ENCODE results near the gene MBD1.
"Not testable (repeated sequence)": the region's sequence is repeated elsewhere in the genome, so short reads cannot be mapped to it uniquely, and the experiment has no call there.

DNA sequence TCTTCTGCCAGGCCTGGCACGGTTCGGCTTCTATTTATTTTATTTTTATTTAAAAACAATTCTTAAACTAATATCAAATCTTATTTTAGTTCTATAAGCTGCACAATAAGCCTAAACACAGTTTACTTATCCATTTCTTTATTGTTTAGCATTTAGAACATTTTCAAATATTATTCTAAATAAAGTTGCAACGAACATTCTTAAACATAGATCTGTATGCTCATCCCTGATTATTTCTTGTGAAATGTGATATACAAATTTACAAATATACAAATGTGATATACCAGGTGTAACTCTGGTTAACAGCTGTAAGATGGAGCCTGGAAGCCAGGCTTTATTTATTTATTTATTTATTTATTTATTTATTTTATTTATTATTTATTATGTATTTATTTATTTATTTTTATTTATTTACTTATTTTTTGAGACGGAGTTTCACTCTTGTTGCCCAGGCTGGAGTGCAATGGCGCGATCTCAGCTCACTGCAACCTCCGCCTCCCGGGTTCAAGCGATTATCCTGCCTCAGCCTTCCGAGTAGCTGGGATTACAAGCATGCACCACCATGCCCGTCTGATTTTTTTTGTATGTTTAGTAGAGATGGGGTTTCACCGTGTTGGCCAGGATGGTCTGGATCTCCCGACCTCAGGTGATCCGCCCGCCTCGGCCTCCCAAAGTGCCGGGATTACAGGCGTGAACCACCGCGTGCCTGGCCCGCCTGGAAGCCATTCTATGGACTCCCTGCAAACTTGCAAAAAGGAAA lies 7.2 kb upstream of the MBD1 start:
- not testable (repeated sequence) for TF ChIP-seq SIN3A (IDR thresholded peaks at IDR 0.05; ENCODE audit: borderline replicate concordance, low read depth, low read length); RFX5 (IDR thresholded peaks at IDR 0.05; ENCODE audit: low read length); EP300 (IDR thresholded peaks at IDR 0.05; ENCODE audit: borderline replicate concordance in 1 of 2, low read depth in 1 of 2, low read length in 1 of 2); SMC3 (IDR thresholded peaks at IDR 0.05; ENCODE audit: low read depth, low read length); CTCF (IDR thresholded peaks at IDR 0.05); RAD21 (IDR thresholded peaks at IDR 0.05; ENCODE audit: low read length); EZH2phosphoT487 (IDR thresholded peaks at IDR 0.05; ENCODE audit: borderline replicate concordance, low read depth); REST (IDR thresholded peaks at IDR 0.05; ENCODE audit: low read depth, low read length); TAF1 (IDR thresholded peaks at IDR 0.05; ENCODE audit: borderline replicate concordance, low read depth, low read length); MEF2A (IDR thresholded peaks at IDR 0.05; ENCODE audit: borderline replicate concordance, low read depth)
- TF ChIP-seq, protein P1, sequence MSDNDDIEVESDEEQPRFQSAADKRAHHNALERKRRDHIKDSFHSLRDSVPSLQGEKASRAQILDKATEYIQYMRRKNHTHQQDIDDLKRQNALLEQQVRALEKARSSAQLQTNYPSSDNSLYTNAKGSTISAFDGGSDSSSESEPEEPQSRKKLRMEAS (IDR thresholded peaks at IDR 0.05; ENCODE audit: low read depth), result not testable (repeated sequence)
- TF ChIP-seq, protein P2, sequence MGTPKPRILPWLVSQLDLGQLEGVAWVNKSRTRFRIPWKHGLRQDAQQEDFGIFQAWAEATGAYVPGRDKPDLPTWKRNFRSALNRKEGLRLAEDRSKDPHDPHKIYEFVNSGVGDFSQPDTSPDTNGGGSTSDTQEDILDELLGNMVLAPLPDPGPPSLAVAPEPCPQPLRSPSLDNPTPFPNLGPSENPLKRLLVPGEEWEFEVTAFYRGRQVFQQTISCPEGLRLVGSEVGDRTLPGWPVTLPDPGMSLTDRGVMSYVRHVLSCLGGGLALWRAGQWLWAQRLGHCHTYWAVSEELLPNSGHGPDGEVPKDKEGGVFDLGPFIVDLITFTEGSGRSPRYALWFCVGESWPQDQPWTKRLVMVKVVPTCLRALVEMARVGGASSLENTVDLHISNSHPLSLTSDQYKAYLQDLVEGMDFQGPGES (IDR thresholded peaks at IDR 0.05; ENCODE audit: low read depth, low read length), result not testable (repeated sequence)

All from SK-N-SH (cell line).